Neural cell (in vitro differentiated cells): ENCODE measurements around the gene GALK1. TPM values are rescaled to one million over a fixed set of nuclear protein-coding genes. Genes with fewer than 3 reads are reported as not detected.

Source experiments
- H2AFZ ChIP-seq: fragments of 200-600, 300-800 bp; sonication (generic), shearing (Covaris generic); 2 replicates; pipeline ENCODE4 v1.6.0; 2014; ENCODE audit warnings: low read depth, mild to moderate bottlenecking, antibody characterized with exemption, low read length, moderate library complexity
- H3F3A ChIP-seq: fragments of 200-600 bp; shearing (Covaris generic); 2 replicates; pipeline ENCODE4 v1.6.1; 2016; ENCODE audit warnings: mild to moderate bottlenecking, moderate library complexity, mixed read lengths, antibody characterized with exemption, low read length; ENCODE audit not compliant: insufficient read depth, poor library complexity, severe bottlenecking
- H3K27ac ChIP-seq: fragments of 200-600, 300-800 bp; sonication (generic), shearing (Covaris generic); 2 replicates; pipeline ENCODE4 v1.5.1; 2014; ENCODE audit warnings: mild to moderate bottlenecking, low read length, moderate library complexity
- H3K27me3 ChIP-seq: fragments of 300-800, 200-600 bp; sonication (generic), shearing (Covaris generic); 2 replicates; pipeline ENCODE4 v1.6.0; 2014; ENCODE audit warnings: mild to moderate bottlenecking, low read depth, low read length, moderate library complexity; ENCODE audit not compliant: insufficient read depth
- H3K36me3 ChIP-seq: fragments of 300-800, 200-600 bp; sonication (generic), shearing (Covaris generic); 2 replicates; pipeline ENCODE4 v1.5.1; 2014; ENCODE audit warnings: mild to moderate bottlenecking, antibody characterized with exemption, low read length, moderate library complexity; ENCODE audit not compliant: insufficient read depth
- H3K4me2 ChIP-seq: fragments of 300-800, 200-600 bp; sonication (generic), shearing (Covaris generic); 2 replicates; pipeline ENCODE4 v1.6.0; 2014; ENCODE audit warnings: mild to moderate bottlenecking, low read length
- H3K4me3 ChIP-seq: fragments of 300-800, 200-600 bp; sonication (generic), shearing (Covaris generic); 2 replicates; pipeline ENCODE4 v1.5.1; 2014; ENCODE audit warnings: mild to moderate bottlenecking, low read length, moderate library complexity
- H3K79me2 ChIP-seq: fragments of 200-600 bp; shearing (Covaris generic); replicated peaks from 2 replicates; pipeline ENCODE4 v1.6.0; 2014; ENCODE audit warnings: mild to moderate bottlenecking, low read length, moderate library complexity; ENCODE audit not compliant: insufficient read depth
- H3K9ac ChIP-seq: fragments of 300-800, 200-600 bp; sonication (generic), shearing (Covaris generic); 2 replicates; pipeline ENCODE4 v1.6.1; 2016; ENCODE audit warnings: mild to moderate bottlenecking, low read length, mixed read lengths
- H3K9me2 ChIP-seq: fragments of 200-600 bp; shearing (Covaris generic); 2 replicates; pipeline ENCODE4 v1.6.1; 2016; ENCODE audit warnings: mild to moderate bottlenecking, low read length, mixed read lengths; ENCODE audit not compliant: insufficient read depth
- H3K9me3 ChIP-seq: fragments of 200-600, 300-800 bp; sonication (generic), shearing (Covaris generic); 2 replicates; pipeline ENCODE4 v1.6.1; 2016; ENCODE audit warnings: mild to moderate bottlenecking, mixed run types, low read length, moderate library complexity, mixed read lengths
- H4K20me1 ChIP-seq: fragments of 200-600 bp; shearing (Covaris generic); 2 replicates; pipeline ENCODE4 v1.6.1; 2016; ENCODE audit warnings: mild to moderate bottlenecking, mixed run types; ENCODE audit not compliant: insufficient read depth
- EP300 ChIP-seq: fragments of 450-650 bp; conservative IDR thresholded peaks from 2 replicates; pipeline ENCODE4 v1.6.1; 2014; ENCODE audit warnings: antibody characterized with exemption, mild to moderate bottlenecking, moderate library complexity; ENCODE audit not compliant: poor library complexity, severe bottlenecking
- EZH2 ChIP-seq: fragments of 200-600, 300-800 bp; shearing (Covaris generic), sonication (generic); IDR thresholded peaks from 2 replicates; pipeline ENCODE4 v1.6.1; 2014; ENCODE audit warnings: antibody characterized with exemption, low read length, borderline replicate concordance, mild to moderate bottlenecking; ENCODE audit not compliant: insufficient read depth, poor library complexity, severe bottlenecking
- MXI1 ChIP-seq: fragments of 450-650 bp; conservative IDR thresholded peaks from 2 replicates; pipeline ENCODE4 v1.6.1; 2014; ENCODE audit warnings: antibody characterized with exemption, mild to moderate bottlenecking; ENCODE audit not compliant: poor library complexity, severe bottlenecking
- POLR2AphosphoS5 ChIP-seq: IDR thresholded peaks from 2 replicates; pipeline ENCODE4 v1.6.1; 2012
- RAD21 ChIP-seq: fragments of 450-650 bp; conservative IDR thresholded peaks from 2 replicates; pipeline ENCODE4 v1.6.1; 2014; ENCODE audit warnings: antibody characterized with exemption, mild to moderate bottlenecking, moderate library complexity
- SMC3 ChIP-seq: fragments of 450-650 bp; conservative IDR thresholded peaks from 2 replicates; pipeline ENCODE4 v1.6.1; 2014; ENCODE audit warnings: antibody characterized with exemption, mild to moderate bottlenecking, moderate library complexity; ENCODE audit not compliant: poor library complexity
- TAF1 ChIP-seq: IDR thresholded peaks from 2 replicates; pipeline ENCODE4 v1.6.1; 2012; ENCODE audit warnings: low read depth
- polyA plus RNA-seq: library from polyadenylated mRNA; depleted of rRNA; stranded (reverse); fragments of >200 nt; gene quantifications from 2 replicates; pipeline ENCODE4 v1.2.3, GENCODE V29; 2014
- TF ChIP-seq, protein P1 (sequence below): fragments of 450-650 bp; IDR thresholded peaks from 2 replicates; pipeline ENCODE4 v1.5.1; 2014; ENCODE audit warnings: antibody characterized with exemption, mild to moderate bottlenecking, moderate library complexity; ENCODE audit not compliant: poor library complexity, severe bottlenecking
- TF ChIP-seq, protein P2 (sequence below): IDR thresholded peaks from 2 replicates; pipeline ENCODE4 v1.6.1; 2012; ENCODE audit warnings: borderline replicate concordance

Gene GALK1
- polyA plus RNA-seq, 1 donor from 2014 or later, result 4.8 TPM

DNA sequence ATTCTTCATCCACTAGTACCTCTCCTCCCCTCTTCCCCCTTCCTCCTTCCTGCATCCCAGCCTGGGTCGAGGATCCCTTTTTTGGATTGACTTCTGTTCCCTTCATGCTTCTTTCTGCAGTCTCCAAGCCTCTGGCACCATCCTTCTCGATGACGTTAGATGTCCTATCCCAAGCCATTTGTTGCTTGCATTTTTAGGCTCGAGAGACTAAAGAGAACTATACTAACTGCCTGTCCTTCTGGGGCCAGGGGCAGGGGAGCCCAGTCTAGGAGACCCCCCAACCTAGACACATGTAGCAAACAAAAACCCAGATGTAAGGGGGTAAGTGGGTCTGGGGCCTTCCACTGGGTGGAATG lies 43.5 kb upstream of the GALK1 start:
- Histone ChIP-seq H4K20me1 (no peaks in the 10 kb centered on the region), H2AFZ (no peak overlapping the region), H3K27me3 (no peaks in the 10 kb centered on the region), H3K9ac (no peak overlapping the region), H3K9me2 (no peaks in the 10 kb centered on the region), H3K9me3 (no peaks in the 10 kb centered on the region), H3F3A (no peaks in the 10 kb centered on the region), H3K79me2 (no peaks in the 10 kb centered on the region), H3K36me3 (no peaks in the 10 kb centered on the region), H3K4me2 (no peak overlapping the region), H3K27ac (no peak overlapping the region), H3K4me3 (no peak overlapping the region)
- TF ChIP-seq RAD21, result no peak
- no peak for TF ChIP-seq MXI1
- TF ChIP-seq EP300, result no peak
- TF ChIP-seq, protein P1, sequence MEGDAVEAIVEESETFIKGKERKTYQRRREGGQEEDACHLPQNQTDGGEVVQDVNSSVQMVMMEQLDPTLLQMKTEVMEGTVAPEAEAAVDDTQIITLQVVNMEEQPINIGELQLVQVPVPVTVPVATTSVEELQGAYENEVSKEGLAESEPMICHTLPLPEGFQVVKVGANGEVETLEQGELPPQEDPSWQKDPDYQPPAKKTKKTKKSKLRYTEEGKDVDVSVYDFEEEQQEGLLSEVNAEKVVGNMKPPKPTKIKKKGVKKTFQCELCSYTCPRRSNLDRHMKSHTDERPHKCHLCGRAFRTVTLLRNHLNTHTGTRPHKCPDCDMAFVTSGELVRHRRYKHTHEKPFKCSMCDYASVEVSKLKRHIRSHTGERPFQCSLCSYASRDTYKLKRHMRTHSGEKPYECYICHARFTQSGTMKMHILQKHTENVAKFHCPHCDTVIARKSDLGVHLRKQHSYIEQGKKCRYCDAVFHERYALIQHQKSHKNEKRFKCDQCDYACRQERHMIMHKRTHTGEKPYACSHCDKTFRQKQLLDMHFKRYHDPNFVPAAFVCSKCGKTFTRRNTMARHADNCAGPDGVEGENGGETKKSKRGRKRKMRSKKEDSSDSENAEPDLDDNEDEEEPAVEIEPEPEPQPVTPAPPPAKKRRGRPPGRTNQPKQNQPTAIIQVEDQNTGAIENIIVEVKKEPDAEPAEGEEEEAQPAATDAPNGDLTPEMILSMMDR, result no peak
- TF ChIP-seq POLR2AphosphoS5, result no peak
- TF ChIP-seq EZH2, result no peak
- TF ChIP-seq, protein P2, sequence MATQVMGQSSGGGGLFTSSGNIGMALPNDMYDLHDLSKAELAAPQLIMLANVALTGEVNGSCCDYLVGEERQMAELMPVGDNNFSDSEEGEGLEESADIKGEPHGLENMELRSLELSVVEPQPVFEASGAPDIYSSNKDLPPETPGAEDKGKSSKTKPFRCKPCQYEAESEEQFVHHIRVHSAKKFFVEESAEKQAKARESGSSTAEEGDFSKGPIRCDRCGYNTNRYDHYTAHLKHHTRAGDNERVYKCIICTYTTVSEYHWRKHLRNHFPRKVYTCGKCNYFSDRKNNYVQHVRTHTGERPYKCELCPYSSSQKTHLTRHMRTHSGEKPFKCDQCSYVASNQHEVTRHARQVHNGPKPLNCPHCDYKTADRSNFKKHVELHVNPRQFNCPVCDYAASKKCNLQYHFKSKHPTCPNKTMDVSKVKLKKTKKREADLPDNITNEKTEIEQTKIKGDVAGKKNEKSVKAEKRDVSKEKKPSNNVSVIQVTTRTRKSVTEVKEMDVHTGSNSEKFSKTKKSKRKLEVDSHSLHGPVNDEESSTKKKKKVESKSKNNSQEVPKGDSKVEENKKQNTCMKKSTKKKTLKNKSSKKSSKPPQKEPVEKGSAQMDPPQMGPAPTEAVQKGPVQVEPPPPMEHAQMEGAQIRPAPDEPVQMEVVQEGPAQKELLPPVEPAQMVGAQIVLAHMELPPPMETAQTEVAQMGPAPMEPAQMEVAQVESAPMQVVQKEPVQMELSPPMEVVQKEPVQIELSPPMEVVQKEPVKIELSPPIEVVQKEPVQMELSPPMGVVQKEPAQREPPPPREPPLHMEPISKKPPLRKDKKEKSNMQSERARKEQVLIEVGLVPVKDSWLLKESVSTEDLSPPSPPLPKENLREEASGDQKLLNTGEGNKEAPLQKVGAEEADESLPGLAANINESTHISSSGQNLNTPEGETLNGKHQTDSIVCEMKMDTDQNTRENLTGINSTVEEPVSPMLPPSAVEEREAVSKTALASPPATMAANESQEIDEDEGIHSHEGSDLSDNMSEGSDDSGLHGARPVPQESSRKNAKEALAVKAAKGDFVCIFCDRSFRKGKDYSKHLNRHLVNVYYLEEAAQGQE, result no peak
- TF ChIP-seq TAF1, result no peak
- TF ChIP-seq SMC3, result no peak

DNA sequence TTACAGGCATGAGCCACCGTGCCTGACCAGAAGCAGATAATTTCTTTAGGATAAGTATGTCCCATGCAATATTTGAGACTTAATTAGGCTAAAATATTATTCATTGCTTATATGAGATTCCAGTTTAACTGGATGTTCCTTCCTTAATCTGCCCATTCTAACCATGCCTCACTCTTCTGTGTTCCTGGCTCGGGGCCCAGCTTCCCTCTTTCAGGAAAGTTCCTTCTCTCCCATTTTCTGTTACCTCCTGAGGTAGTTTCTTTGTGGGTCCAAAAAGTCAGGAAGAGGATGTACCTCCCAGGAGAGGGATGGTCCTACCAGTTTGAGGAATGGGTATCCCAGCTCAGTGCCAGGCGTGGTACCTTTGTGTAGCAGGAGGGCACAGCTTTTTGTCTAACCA lies 42.9 kb upstream of the GALK1 start:
- no peaks in the 10 kb centered on the region for H3K79me2 ChIP-seq
- H2AFZ ChIP-seq, result no peak overlapping the region
- no peaks in the 10 kb centered on the region for H3K9me3 ChIP-seq
- H3K9me2 ChIP-seq, result no peaks in the 10 kb centered on the region
- no peaks in the 10 kb centered on the region for H3K36me3 ChIP-seq
- H3K4me3 ChIP-seq, result no peak overlapping the region
- no peak for TF ChIP-seq SMC3
- no peak for TF ChIP-seq EP300
- no peak for TF ChIP-seq MXI1
- TF ChIP-seq EZH2, result no peak
- TF ChIP-seq RAD21, result no peak
- TF ChIP-seq, protein P2, result no peak
- TF ChIP-seq, protein P1, result no peak
- TF ChIP-seq TAF1, result no peak
- TF ChIP-seq POLR2AphosphoS5, result no peak
- H3K9ac ChIP-seq, result no peak overlapping the region
- H4K20me1 ChIP-seq, result no peaks in the 10 kb centered on the region
- no peak overlapping the region for H3K4me2 ChIP-seq
- H3K27me3 ChIP-seq, result no peaks in the 10 kb centered on the region
- H3K27ac ChIP-seq, result no peak overlapping the region
- no peaks in the 10 kb centered on the region for H3F3A ChIP-seq
